K562 (cell line): Measurements from ENCODE around the gene FN3K. TPM values are rescaled to one million over a fixed set of nuclear protein-coding genes. Genes with fewer than 3 reads are reported as not detected.

ENCODE experiments used
- CCNT2 ChIP-seq: IDR thresholded peaks from 2 replicates; pipeline ENCODE4 v1.6.1; 2011; ENCODE audit warnings: borderline replicate concordance, low read depth, mild to moderate bottlenecking, moderate library complexity, mixed read lengths, low read length; ENCODE audit not compliant: insufficient read length; ENCODE audit errors: extremely low read depth
- HDAC2 ChIP-seq: fragments of 450-650 bp; IDR thresholded peaks from 2 replicates; pipeline ENCODE4 v1.6.1; 2016; ENCODE audit warnings: mild to moderate bottlenecking
- HNRNPLL ChIP-seq: fragments of 200-400 bp; formaldehyde crosslinking; IDR thresholded peaks from 2 replicates; pipeline ENCODE4 v1.6.1; 2017; ENCODE audit warnings: low read length, low read depth, mild to moderate bottlenecking; ENCODE audit not compliant: poor library complexity, severe bottlenecking
- JUN ChIP-seq, 2 experiments: sonication (generic) in 1 of 2; formaldehyde crosslinking in 1 of 2; IDR thresholded peaks; 2 replicates each; pipeline versions ENCODE4 v1.6.1 to v1.8.0; 2012 to 2022; ENCODE audit warnings: borderline replicate concordance in 2 of 2, mild to moderate bottlenecking in 2 of 2, improper control_type of control experiment in 1 of 2, low read depth in 1 of 2, low read length in 1 of 2, missing genetic modification reagents in 1 of 2
- NRF1 ChIP-seq, 2 experiments: fragments of 450-650 bp; IDR thresholded peaks in 1 of 2; conservative IDR thresholded peaks in 1 of 2; 2 replicates each; pipeline ENCODE4 v1.6.1; 2014; ENCODE audit warnings: mild to moderate bottlenecking in 2 of 2
- polyA plus RNA-seq, 8 experiments: library from polyadenylated mRNA; depleted of rRNA in 4 of 8; stranded (reverse) in 5 of 8; unstranded in 3 of 8; fragments of >200 nt; fragmentation: Nextera tagmentation in 2 of 8; fragmentation: Illumina TruSeq in 1 of 8; extraction: Ambion mirVana in 2 of 8; extraction: Trizol in 1 of 8; gene quantifications; 2 replicates each; pipeline versions ENCODE4 v1.2.1 to v1.2.3, GENCODE V29; 2011 to 2014; ENCODE audit warnings: inconsistent platforms in 1 of 8, missing spikeins in 1 of 8
- total RNA-seq, 7 experiments: library from RNA; depleted of rRNA in 6 of 7; stranded (reverse); fragments of >200 nt in 6 of 7; fragmentation: Illumina TruSeq in 2 of 7; extraction: Trizol in 2 of 7; gene quantifications; 2 replicates each; pipeline versions ENCODE4 v1.2.1 to v1.2.3, GENCODE V29; 2011 to 2021; ENCODE audit warnings: low replicate concordance in 1 of 7
- TF ChIP-seq, protein P1 (sequence below): sonication (generic); formaldehyde crosslinking; IDR thresholded peaks from 2 replicates; pipeline ENCODE4 v1.8.1; 2023; ENCODE audit warnings: mild to moderate bottlenecking, missing genetic modification reagents, moderate library complexity
- TF ChIP-seq, protein P2 (sequence below): sonication (generic); formaldehyde crosslinking; IDR thresholded peaks from 2 replicates; pipeline ENCODE4 v1.8.0; 2022; ENCODE audit warnings: missing genetic modification reagents, mild to moderate bottlenecking, moderate library complexity, borderline replicate concordance
- TF ChIP-seq, protein P3 (sequence below): conservative IDR thresholded peaks from 2 replicates; pipeline ENCODE4 v1.6.1; 2011; ENCODE audit warnings: low read depth, mild to moderate bottlenecking, low read length; ENCODE audit not compliant: control insufficient read depth
- TF ChIP-seq, protein P4 (sequence below), 2 experiments: fragments of 150-350 bp in 1 of 2; IDR thresholded peaks; 2 replicates each; pipeline ENCODE4 v1.6.1; 2012 to 2016; ENCODE audit warnings: low read depth in 2 of 2, low read length in 2 of 2, mild to moderate bottlenecking in 1 of 2, moderate library complexity in 1 of 2
- TF ChIP-seq, protein P5 (sequence below): fragments of 200-800 bp; sonication (Bioruptor generic); IDR thresholded peaks from 2 replicates; pipeline ENCODE4 v1.6.1; 2017; ENCODE audit warnings: missing genetic modification characterization, missing compliant biosample characterization
- TF ChIP-seq, protein P6 (sequence below), 2 experiments: fragments of 200-800 bp in 1 of 2; sonication (Bioruptor generic) in 1 of 2; sonication (generic) in 1 of 2; formaldehyde crosslinking in 1 of 2; IDR thresholded peaks in 1 of 2; conservative IDR thresholded peaks in 1 of 2; 2 replicates each; pipeline versions ENCODE4 v1.5.0 to v1.6.1; 2016 to 2020; ENCODE audit warnings: missing compliant biosample characterization in 1 of 2, missing genetic modification characterization in 1 of 2, missing genetic modification reagents in 1 of 2

FN3K gene
- total and polyA plus RNA-seq, 9 of the 15 experiments (the other 6 are each of a cell fraction or from before 2014, with no cell fraction given) = 0.08 to 22.7 (median 3.8) TPM

DNA sequence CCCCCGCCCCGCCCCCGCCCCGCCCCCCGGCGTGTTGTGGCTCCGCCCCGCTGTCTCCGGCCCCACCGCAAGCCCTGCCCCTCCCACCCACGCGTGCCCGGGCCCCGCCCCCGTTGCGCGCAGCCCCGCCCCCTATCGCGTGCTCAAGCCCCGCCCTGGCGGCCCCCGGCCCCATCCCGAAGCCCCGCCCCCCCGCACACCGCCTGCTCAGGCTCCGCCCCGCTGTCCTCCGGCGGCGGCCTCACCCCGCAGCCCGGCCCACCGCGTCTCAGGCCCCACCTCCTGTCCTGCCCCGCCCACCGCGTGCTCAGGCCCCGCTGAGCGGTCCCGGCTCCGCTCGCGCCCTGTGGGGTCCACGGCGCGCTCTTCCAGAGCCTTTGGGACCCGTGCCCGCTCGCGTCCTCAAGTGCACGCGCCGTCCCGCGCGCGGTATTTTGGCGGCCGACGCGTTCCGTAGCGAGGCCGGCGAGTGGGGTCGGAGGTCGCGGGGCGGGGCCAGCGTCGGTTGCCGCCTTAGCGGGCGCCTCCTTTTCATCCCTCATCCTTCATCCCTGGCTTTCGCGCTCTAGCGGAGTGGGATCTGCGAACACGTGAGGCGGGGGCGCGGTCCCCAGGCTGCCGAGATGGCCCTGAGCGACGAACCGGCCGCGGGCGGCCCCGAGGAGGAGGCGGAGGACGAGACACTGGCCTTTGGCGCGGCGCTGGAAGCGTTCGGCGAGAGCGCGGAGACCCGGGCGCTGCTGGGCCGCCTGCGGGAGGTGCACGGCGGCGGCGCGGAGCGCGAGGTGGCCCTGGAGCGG lies 16.4 kb downstream of the FN3K start, which contains the start of gene TBCD (continued):
- no peak for TF ChIP-seq JUN (IDR thresholded peaks at IDR 0.05; ENCODE audit: borderline replicate concordance, low read depth, low read length)
- TF ChIP-seq JUN (CRISPR knock-in tag; IDR thresholded peaks at IDR 0.05; ENCODE audit: borderline replicate concordance) = peak; percentile 84
- peak; percentile 60 to 69; a peak in 3 of 4 replicates for TF ChIP-seq NRF1 (conservative IDR thresholded peaks at IDR 0.05 in 1 of 2, IDR thresholded peaks at IDR 0.05 in 1 of 2)
- TF ChIP-seq, protein P1, sequence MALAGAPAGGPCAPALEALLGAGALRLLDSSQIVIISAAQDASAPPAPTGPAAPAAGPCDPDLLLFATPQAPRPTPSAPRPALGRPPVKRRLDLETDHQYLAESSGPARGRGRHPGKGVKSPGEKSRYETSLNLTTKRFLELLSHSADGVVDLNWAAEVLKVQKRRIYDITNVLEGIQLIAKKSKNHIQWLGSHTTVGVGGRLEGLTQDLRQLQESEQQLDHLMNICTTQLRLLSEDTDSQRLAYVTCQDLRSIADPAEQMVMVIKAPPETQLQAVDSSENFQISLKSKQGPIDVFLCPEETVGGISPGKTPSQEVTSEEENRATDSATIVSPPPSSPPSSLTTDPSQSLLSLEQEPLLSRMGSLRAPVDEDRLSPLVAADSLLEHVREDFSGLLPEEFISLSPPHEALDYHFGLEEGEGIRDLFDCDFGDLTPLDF (CRISPR knock-in tag) = peak; percentile 68
- TF ChIP-seq, protein P2, sequence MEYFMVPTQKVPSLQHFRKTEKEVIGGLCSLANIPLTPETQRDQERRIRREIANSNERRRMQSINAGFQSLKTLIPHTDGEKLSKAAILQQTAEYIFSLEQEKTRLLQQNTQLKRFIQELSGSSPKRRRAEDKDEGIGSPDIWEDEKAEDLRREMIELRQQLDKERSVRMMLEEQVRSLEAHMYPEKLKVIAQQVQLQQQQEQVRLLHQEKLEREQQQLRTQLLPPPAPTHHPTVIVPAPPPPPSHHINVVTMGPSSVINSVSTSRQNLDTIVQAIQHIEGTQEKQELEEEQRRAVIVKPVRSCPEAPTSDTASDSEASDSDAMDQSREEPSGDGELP (CRISPR knock-in tag) = peak; percentile 79
- TF ChIP-seq CCNT2 = peak; percentile 77
- TF ChIP-seq HNRNPLL = peak; percentile 41
- TF ChIP-seq, protein P3, sequence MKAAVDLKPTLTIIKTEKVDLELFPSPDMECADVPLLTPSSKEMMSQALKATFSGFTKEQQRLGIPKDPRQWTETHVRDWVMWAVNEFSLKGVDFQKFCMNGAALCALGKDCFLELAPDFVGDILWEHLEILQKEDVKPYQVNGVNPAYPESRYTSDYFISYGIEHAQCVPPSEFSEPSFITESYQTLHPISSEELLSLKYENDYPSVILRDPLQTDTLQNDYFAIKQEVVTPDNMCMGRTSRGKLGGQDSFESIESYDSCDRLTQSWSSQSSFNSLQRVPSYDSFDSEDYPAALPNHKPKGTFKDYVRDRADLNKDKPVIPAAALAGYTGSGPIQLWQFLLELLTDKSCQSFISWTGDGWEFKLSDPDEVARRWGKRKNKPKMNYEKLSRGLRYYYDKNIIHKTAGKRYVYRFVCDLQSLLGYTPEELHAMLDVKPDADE = peak; percentile 33; the same call in 1 of the 2 replicates
- TF ChIP-seq, protein P4, sequence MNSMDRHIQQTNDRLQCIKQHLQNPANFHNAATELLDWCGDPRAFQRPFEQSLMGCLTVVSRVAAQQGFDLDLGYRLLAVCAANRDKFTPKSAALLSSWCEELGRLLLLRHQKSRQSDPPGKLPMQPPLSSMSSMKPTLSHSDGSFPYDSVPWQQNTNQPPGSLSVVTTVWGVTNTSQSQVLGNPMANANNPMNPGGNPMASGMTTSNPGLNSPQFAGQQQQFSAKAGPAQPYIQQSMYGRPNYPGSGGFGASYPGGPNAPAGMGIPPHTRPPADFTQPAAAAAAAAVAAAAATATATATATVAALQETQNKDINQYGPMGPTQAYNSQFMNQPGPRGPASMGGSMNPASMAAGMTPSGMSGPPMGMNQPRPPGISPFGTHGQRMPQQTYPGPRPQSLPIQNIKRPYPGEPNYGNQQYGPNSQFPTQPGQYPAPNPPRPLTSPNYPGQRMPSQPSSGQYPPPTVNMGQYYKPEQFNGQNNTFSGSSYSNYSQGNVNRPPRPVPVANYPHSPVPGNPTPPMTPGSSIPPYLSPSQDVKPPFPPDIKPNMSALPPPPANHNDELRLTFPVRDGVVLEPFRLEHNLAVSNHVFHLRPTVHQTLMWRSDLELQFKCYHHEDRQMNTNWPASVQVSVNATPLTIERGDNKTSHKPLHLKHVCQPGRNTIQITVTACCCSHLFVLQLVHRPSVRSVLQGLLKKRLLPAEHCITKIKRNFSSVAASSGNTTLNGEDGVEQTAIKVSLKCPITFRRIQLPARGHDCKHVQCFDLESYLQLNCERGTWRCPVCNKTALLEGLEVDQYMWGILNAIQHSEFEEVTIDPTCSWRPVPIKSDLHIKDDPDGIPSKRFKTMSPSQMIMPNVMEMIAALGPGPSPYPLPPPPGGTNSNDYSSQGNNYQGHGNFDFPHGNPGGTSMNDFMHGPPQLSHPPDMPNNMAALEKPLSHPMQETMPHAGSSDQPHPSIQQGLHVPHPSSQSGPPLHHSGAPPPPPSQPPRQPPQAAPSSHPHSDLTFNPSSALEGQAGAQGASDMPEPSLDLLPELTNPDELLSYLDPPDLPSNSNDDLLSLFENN (IDR thresholded peaks at IDR 0.05; ENCODE audit: low read depth in 2 of 2, low read length in 2 of 2) = no peak
- TF ChIP-seq, protein P5, sequence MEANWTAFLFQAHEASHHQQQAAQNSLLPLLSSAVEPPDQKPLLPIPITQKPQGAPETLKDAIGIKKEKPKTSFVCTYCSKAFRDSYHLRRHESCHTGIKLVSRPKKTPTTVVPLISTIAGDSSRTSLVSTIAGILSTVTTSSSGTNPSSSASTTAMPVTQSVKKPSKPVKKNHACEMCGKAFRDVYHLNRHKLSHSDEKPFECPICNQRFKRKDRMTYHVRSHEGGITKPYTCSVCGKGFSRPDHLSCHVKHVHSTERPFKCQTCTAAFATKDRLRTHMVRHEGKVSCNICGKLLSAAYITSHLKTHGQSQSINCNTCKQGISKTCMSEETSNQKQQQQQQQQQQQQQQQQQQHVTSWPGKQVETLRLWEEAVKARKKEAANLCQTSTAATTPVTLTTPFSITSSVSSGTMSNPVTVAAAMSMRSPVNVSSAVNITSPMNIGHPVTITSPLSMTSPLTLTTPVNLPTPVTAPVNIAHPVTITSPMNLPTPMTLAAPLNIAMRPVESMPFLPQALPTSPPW (CRISPR knock-in tag) = peak; percentile 84
- peak; percentile 49; the same call in 1 of the 2 replicates for TF ChIP-seq HDAC2
- TF ChIP-seq, protein P6, sequence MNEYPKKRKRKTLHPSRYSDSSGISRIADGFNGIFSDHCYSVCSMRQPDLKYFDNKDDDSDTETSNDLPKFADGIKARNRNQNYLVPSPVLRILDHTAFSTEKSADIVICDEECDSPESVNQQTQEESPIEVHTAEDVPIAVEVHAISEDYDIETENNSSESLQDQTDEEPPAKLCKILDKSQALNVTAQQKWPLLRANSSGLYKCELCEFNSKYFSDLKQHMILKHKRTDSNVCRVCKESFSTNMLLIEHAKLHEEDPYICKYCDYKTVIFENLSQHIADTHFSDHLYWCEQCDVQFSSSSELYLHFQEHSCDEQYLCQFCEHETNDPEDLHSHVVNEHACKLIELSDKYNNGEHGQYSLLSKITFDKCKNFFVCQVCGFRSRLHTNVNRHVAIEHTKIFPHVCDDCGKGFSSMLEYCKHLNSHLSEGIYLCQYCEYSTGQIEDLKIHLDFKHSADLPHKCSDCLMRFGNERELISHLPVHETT (CRISPR knock-in tag; conservative IDR thresholded peaks at IDR 0.05 in 1 of 2, IDR thresholded peaks at IDR 0.05 in 1 of 2) = peak in 1 of 2 experiments; percentile 83; a peak in 2 of 4 replicates
